K562 (cell line): ENCODE results near the gene AKAP13. TPM values are rescaled to one million over a fixed set of nuclear protein-coding genes. Genes with fewer than 3 reads are reported as not detected.

ENCODE experiments used
- ATAC-seq: fragments of 200-7000 bp; cut with Tn5 transposase; 3 replicates; pipeline ENCODE4 v1.9.1; 2020; ENCODE audit warnings: moderate library complexity
- BruUV-seq: library from RNA; stranded (reverse); fragments of 400-500 nt; replicated peaks from 2 replicates; lab custom pipeline; 2021; lab: Mats Ljungman, UMichigan
- CTCF ChIA-PET: fragments of 300-600 bp; formaldehyde crosslinking; extraction: SDS; loops from one replicate; lab custom pipeline; 2021; ENCODE audit warnings: low intra/inter-chr PET ratio; lab: Yijun Ruan, JAX
- POLR2A ChIA-PET: fragments of 300-600, 350-650 bp; sonication (Branson Sonifier 250); formaldehyde crosslinking; extraction: SDS; loops from one replicate; lab custom pipeline; 2021; ENCODE audit warnings: antibody characterized with exemption, inconsistent platforms; lab: Yijun Ruan, JAX
- DNase-seq, 4 experiments: peaks; one replicate each; pipeline versions ENCODE4 v3.0.0 to v3.0.0-alpha.2; 2011 to 2018; ENCODE audit warnings: low spot score in 3 of 4, mixed read lengths in 3 of 4; ENCODE audit errors: extremely low read depth in 1 of 4
- FAIRE-seq: peaks from 2 replicates; lab custom pipeline; 2011; peaks lifted over from hg19 to GRCh38; lab: Jason Lieb, UNC
- H2AFZ ChIP-seq: 2 replicates; pipeline ENCODE4 v1.6.0; 2011; ENCODE audit warnings: low read depth, low read length, control low read depth, inconsistent platforms
- H3K27ac ChIP-seq: fragments of 200-600 bp; 3 replicates; pipeline ENCODE4 v1.8.0; 2011; ENCODE audit warnings: low read depth, mild to moderate bottlenecking, control low read depth, inconsistent platforms, low read length, moderate library complexity, mixed read lengths; ENCODE audit errors: extremely low read depth
- H3K27me3 ChIP-seq, 2 experiments: fragments of 300-600 bp in 1 of 2; 2 replicates in 1 of 2; 3 replicates in 1 of 2; pipeline versions ENCODE4 v1.6.0 to v1.8.0; 2011; ENCODE audit warnings: inconsistent platforms in 2 of 2, low read length in 2 of 2, mild to moderate bottlenecking in 1 of 2, mixed read lengths in 1 of 2, moderate library complexity in 1 of 2; ENCODE audit not compliant: control insufficient read depth in 2 of 2, insufficient read depth in 2 of 2
- H3K36me3 ChIP-seq: fragments of 300-600 bp; 3 replicates; pipeline ENCODE4 v1.8.0; 2011; ENCODE audit warnings: mild to moderate bottlenecking, low read length, inconsistent platforms; ENCODE audit not compliant: control insufficient read depth, insufficient read depth
- H3K4me1 ChIP-seq, 2 experiments: fragments of 200-600 bp in 1 of 2; replicated peaks in 1 of 2; 2 replicates in 1 of 2; 3 replicates in 1 of 2; pipeline versions ENCODE4 v1.5.1 to v1.8.0; 2011; ENCODE audit warnings: inconsistent platforms in 2 of 2, low read length in 2 of 2, mild to moderate bottlenecking in 1 of 2, mixed read lengths in 1 of 2, moderate library complexity in 1 of 2; ENCODE audit not compliant: control insufficient read depth in 2 of 2, insufficient read depth in 2 of 2
- H3K4me2 ChIP-seq: 2 replicates; pipeline ENCODE4 v1.6.1; 2011; ENCODE audit warnings: low read length, control low read depth, inconsistent platforms, mixed read lengths; ENCODE audit not compliant: insufficient read depth
- H3K4me3 ChIP-seq: fragments of 200-600 bp; sonication (generic), shearing (Covaris generic); 2 replicates; pipeline ENCODE4 v1.5.1; 2016; ENCODE audit warnings: control low read depth, inconsistent platforms
- H3K79me2 ChIP-seq: fragments of 200-600 bp; 3 replicates; pipeline ENCODE4 v1.8.0; 2011; ENCODE audit warnings: low read length, inconsistent platforms; ENCODE audit not compliant: control insufficient read depth, insufficient read depth
- H3K9ac ChIP-seq, 2 experiments: 2 replicates each; pipeline versions ENCODE4 v1.6.0 to v1.6.1; 2011; ENCODE audit warnings: low read depth in 2 of 2, low read length in 2 of 2, control low read depth in 1 of 2, inconsistent platforms in 1 of 2, mild to moderate bottlenecking in 1 of 2, mixed read lengths in 1 of 2; ENCODE audit not compliant: insufficient read depth in 1 of 2
- H3K9me1 ChIP-seq: one replicate; pipeline ENCODE4 v1.6.0; 2011; ENCODE audit warnings: inconsistent platforms, mild to moderate bottlenecking, low read length, moderate library complexity; ENCODE audit not compliant: control insufficient read depth, insufficient read depth
- H3K9me3 ChIP-seq: replicated peaks from 2 replicates; pipeline ENCODE4 v1.5.1; 2011; ENCODE audit warnings: low read depth, low read length, inconsistent platforms; ENCODE audit not compliant: control insufficient read depth, insufficient read depth
- H4K20me1 ChIP-seq: replicated peaks from 2 replicates; pipeline ENCODE4 v1.6.1; 2011; ENCODE audit warnings: low read length, inconsistent platforms, mixed read lengths; ENCODE audit not compliant: control insufficient read depth, insufficient read depth
- ARNT ChIP-seq, 2 experiments: fragments of 450-650 bp; IDR thresholded peaks; 2 replicates each; pipeline ENCODE4 v1.6.1; 2016; ENCODE audit warnings: mild to moderate bottlenecking in 1 of 2
- KAT8 ChIP-seq: fragments of 450-650 bp; IDR thresholded peaks from 2 replicates; pipeline ENCODE4 v1.6.1; 2016; ENCODE audit warnings: low read depth, mild to moderate bottlenecking
- SMAD4 ChIP-seq: fragments of 250-450 bp; sonication (Bioruptor Pico); conservative IDR thresholded peaks from 2 replicates; pipeline ENCODE4 v1.8.0; 2021; ENCODE audit warnings: inconsistent platforms, mild to moderate bottlenecking, moderate library complexity
- UBTF ChIP-seq, 2 experiments: IDR thresholded peaks; 2 replicates each; pipeline ENCODE4 v1.6.1; 2012; ENCODE audit warnings: improper control_type of control experiment in 2 of 2, low read depth in 2 of 2, low read length in 2 of 2, borderline replicate concordance in 1 of 2
- ZNF311 ChIP-seq: fragments of 250-450 bp; sonication (Bioruptor Pico); IDR thresholded peaks from 2 replicates; pipeline ENCODE4 v1.4.0; 2020; ENCODE audit warnings: mild to moderate bottlenecking, moderate library complexity
- ZNF699 ChIP-seq: fragments of 250-450 bp; sonication (Bioruptor Pico); IDR thresholded peaks from 2 replicates; pipeline ENCODE4 v1.8.0; 2021; ENCODE audit warnings: mild to moderate bottlenecking, moderate library complexity; ENCODE audit not compliant: insufficient replicate concordance
- WGBS: fragments of 100-300 bp; shearing (Covaris generic); methylation state at CpG from one replicate; pipeline ENCODE4 v1.1.6; 2016; ENCODE audit warnings: low coverage, mixed read lengths; ENCODE audit not compliant: insufficient coverage; ENCODE audit errors: missing lambda C conversion rate; 5-methylcytosine and 5-hydroxymethylcytosine counted together
- in situ Hi-C: fragments of 300-500 bp; cut with MboI; formaldehyde crosslinking; loops from 4 replicates; pipeline ENCODE4 v1.15.0; 2018; ENCODE audit warnings: inconsistent platforms, mixed read lengths
- intact Hi-C: fragments of 100-400 bp; cut with micrococcal nuclease; formaldehyde crosslinking; loops from 2 replicates; pipeline ENCODE4 v1.14.2; 2022
- polyA plus RNA-seq, 8 experiments: library from polyadenylated mRNA; depleted of rRNA in 4 of 8; stranded (reverse) in 5 of 8; unstranded in 3 of 8; fragments of >200 nt; fragmentation: Nextera tagmentation in 2 of 8; fragmentation: Illumina TruSeq in 1 of 8; extraction: Ambion mirVana in 2 of 8; extraction: Trizol in 1 of 8; gene quantifications; 2 replicates each; pipeline versions ENCODE4 v1.2.1 to v1.2.3, GENCODE V29; 2011 to 2014; ENCODE audit warnings: inconsistent platforms in 1 of 8, missing spikeins in 1 of 8
- total RNA-seq, 7 experiments: library from RNA; depleted of rRNA in 6 of 7; stranded (reverse); fragments of >200 nt in 6 of 7; fragmentation: Illumina TruSeq in 2 of 7; extraction: Trizol in 2 of 7; gene quantifications; 2 replicates each; pipeline versions ENCODE4 v1.2.1 to v1.2.3, GENCODE V29; 2011 to 2021; ENCODE audit warnings: low replicate concordance in 1 of 7
- TF ChIP-seq, protein P1 (sequence below): fragments of 250-450 bp; sonication (Bioruptor Pico); IDR thresholded peaks from 2 replicates; pipeline ENCODE4 v1.4.0; 2020; ENCODE audit warnings: mild to moderate bottlenecking, moderate library complexity

Gene AKAP13
- total and polyA plus RNA-seq, 9 of the 15 experiments (the other 6 are each of a cell fraction or from before 2014, with no cell fraction given): 0.03 to 1.7 (median 0.42) TPM

DNA sequence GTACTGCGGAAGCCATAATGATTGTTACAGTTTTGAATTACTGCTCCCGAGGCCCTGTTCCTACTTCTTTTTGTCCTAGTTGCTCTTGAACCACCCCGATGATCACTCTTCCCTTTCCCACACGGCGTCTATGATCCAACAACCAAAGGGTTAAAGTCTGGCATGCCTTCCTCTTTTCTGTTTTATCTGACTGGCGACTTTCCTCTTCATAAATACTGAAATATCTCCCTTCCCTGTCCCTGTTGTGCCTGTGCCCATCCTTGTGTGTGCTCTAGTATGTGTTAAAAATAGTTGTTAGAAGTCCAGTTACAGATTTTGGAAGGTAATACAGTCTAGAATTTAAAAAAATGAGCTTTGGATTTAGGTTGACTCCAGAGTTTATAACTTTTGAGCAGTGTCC lies 83.6 kb downstream of the AKAP13 start (continued):
- TF ChIP-seq ARNT (IDR thresholded peaks at IDR 0.05) (no peak), KAT8 (no peak), ZNF699 (CRISPR knock-in tag) (no peak), UBTF (IDR thresholded peaks at IDR 0.05; ENCODE audit: borderline replicate concordance in 1 of 2, low read depth in 2 of 2, low read length in 2 of 2) (no peak), ZNF311 (CRISPR knock-in tag) (no peak)
- TF ChIP-seq, protein P1, sequence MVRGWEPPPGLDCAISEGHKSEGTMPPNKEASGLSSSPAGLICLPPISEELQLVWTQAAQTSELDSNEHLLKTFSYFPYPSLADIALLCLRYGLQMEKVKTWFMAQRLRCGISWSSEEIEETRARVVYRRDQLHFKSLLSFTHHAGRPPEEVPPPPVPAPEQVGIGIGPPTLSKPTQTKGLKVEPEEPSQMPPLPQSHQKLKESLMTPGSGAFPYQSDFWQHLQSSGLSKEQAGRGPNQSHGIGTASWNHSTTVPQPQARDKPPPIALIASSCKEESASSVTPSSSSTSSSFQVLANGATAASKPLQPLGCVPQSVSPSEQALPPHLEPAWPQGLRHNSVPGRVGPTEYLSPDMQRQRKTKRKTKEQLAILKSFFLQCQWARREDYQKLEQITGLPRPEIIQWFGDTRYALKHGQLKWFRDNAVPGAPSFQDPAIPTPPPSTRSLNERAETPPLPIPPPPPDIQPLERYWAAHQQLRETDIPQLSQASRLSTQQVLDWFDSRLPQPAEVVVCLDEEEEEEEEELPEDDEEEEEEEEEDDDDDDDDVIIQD (CRISPR knock-in tag): no peak

DNA sequence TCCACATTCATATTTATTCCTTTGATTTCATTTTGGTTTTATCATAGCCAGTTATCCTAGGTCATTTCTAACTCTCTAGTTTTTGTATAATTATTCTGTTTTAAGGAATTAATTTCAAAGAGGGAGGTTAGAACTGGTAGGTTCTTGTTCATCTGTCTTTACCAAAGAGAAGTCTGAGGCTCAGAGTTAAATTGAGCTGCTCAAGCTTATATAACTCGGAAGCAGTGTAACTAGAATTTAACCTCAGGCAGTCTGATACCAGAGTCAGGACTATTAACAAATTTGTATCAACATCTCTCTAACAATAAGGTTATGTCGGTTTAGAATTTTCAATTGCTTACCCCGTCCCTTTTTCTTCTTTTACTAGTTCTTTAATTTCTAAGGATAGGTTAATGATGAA lies 84.1 kb downstream of the AKAP13 start:
- ATAC-seq: no peak
- Histone ChIP-seq H3K36me3 (no peaks in the 10 kb centered on the region), H2AFZ (no peak overlapping the region), H3K9ac (no peak overlapping the region), H3K79me2 (no peaks in the 10 kb centered on the region), H3K9me1 (no peaks in the 10 kb centered on the region), H3K4me3 (no peak overlapping the region), H3K27ac (no peak overlapping the region), H3K4me2 (no peak overlapping the region), H4K20me1 (no peaks in the 10 kb centered on the region), H3K9me3 (no peaks in the 10 kb centered on the region), H3K4me1 (no peaks in the 10 kb centered on the region), H3K27me3 (no peaks in the 10 kb centered on the region; a peak in 2 of 5 replicates)
- in situ Hi-C loops (no loop called here), intact Hi-C loops (no loop called here)
- ChIA-PET CTCF (no interaction called here), POLR2A (no interaction called here)
- FAIRE-seq: no peak
- no TSS peak for BruUV-seq
- TF ChIP-seq SMAD4: no peak
- WGBS: 0% methylated on average over 3 of the region's 3 CpGs
- no peak for DNase-seq
